H1 (cell line): ENCODE measurements around the gene KCNQ1. TPM values are rescaled to one million over a fixed set of nuclear protein-coding genes. Genes with fewer than 3 reads are reported as not detected.

Experiments used
- CTCF ChIA-PET: fragments of 300-600 bp; sonication (Branson Sonifier 250); formaldehyde crosslinking; loops from one replicate; lab custom pipeline; 2021; ENCODE audit not compliant: partially characterized antibody; lab: Charles Lee
- POLR2A ChIA-PET: fragments of 300-600 bp; sonication (Branson Sonifier 250); formaldehyde crosslinking; loops from one replicate; lab custom pipeline; 2021; ENCODE audit warnings: inconsistent platforms; ENCODE audit not compliant: partially characterized antibody; lab: Charles Lee
- DNase-seq, 2 experiments: peaks; one replicate each; pipeline versions ENCODE4 v3.0.0 to v3.0.0-alpha.2; 2010 to 2022; ENCODE audit warnings: low spot score in 2 of 2, low read depth in 1 of 2, mixed read lengths in 1 of 2
- FAIRE-seq: peaks from 2 replicates; lab custom pipeline; 2011; peaks lifted over from hg19 to GRCh38; lab: Jason Lieb, UNC
- H2AFZ ChIP-seq: 2 replicates; pipeline ENCODE4 v1.8.1; 2012; ENCODE audit warnings: low read length, inconsistent platforms
- H2AK5ac ChIP-seq: 2 replicates; pipeline ENCODE4 v1.6.1; 2013; ENCODE audit warnings: low read depth, low read length
- H2BK120ac ChIP-seq: replicated peaks from 2 replicates; pipeline ENCODE3; 2013; ENCODE audit warnings: low read depth, low read length, inconsistent platforms
- H2BK12ac ChIP-seq: 2 replicates; pipeline ENCODE4 v1.6.1; 2013; ENCODE audit warnings: low read depth, low read length
- H2BK15ac ChIP-seq: 2 replicates; pipeline ENCODE4 v1.6.1; 2013; ENCODE audit warnings: low read length
- H2BK20ac ChIP-seq: 2 replicates; pipeline ENCODE4 v1.6.1; 2013; ENCODE audit warnings: low read length
- H2BK5ac ChIP-seq: 2 replicates; pipeline ENCODE4 v1.6.1; 2013; ENCODE audit warnings: low read depth, low read length
- H3K14ac ChIP-seq: 2 replicates; pipeline ENCODE4 v1.6.1; 2013; ENCODE audit warnings: inconsistent platforms; ENCODE audit not compliant: insufficient read length
- H3K18ac ChIP-seq: 2 replicates; pipeline ENCODE4 v1.6.1; 2013; ENCODE audit warnings: low read length; ENCODE audit errors: extremely low read depth
- H3K23ac ChIP-seq: 2 replicates; pipeline ENCODE4 v1.6.1; 2013; ENCODE audit warnings: inconsistent platforms; ENCODE audit not compliant: insufficient read length
- H3K23me2 ChIP-seq: 2 replicates; pipeline ENCODE4 v1.6.1; 2013; ENCODE audit warnings: low read depth, low read length
- H3K27ac ChIP-seq: 2 replicates; pipeline ENCODE4 v1.6.1; 2011; ENCODE audit warnings: low read depth, low read length, inconsistent platforms
- H3K27me3 ChIP-seq, 4 experiments: replicated peaks in 1 of 4; 1 replicate in 1 of 4; 2 replicates in 3 of 4; pipeline versions ENCODE4 v1.6.1 to v1.8.1; 2011 to 2013; ENCODE audit warnings: low read length in 3 of 4, mild to moderate bottlenecking in 3 of 4, inconsistent platforms in 2 of 4, mixed read lengths in 2 of 4, moderate library complexity in 1 of 4; ENCODE audit not compliant: control insufficient read depth in 3 of 4, insufficient read depth in 3 of 4; ENCODE audit errors: extremely low read depth in 1 of 4
- H3K36me3 ChIP-seq, 4 experiments: 2 replicates each; pipeline versions ENCODE4 v1.6.1 to v1.8.1; 2011 to 2013; ENCODE audit warnings: mild to moderate bottlenecking in 4 of 4, low read length in 3 of 4, moderate library complexity in 2 of 4, control low read depth in 1 of 4, inconsistent platforms in 1 of 4; ENCODE audit not compliant: insufficient read depth in 4 of 4, control insufficient read depth in 2 of 4
- H3K4ac ChIP-seq: replicated peaks from 2 replicates; pipeline ENCODE3; 2013; ENCODE audit warnings: low read length, low read depth, mixed read lengths, inconsistent platforms; ENCODE audit not compliant: insufficient read length
- H3K4me1 ChIP-seq, 4 experiments: replicated peaks in 1 of 4; 1 replicate in 1 of 4; 2 replicates in 3 of 4; pipeline versions ENCODE4 v1.6.1 to v1.8.1; 2011 to 2013; ENCODE audit warnings: low read length in 3 of 4, inconsistent platforms in 2 of 4, mixed read lengths in 1 of 4; ENCODE audit not compliant: insufficient read depth in 4 of 4, control insufficient read depth in 3 of 4
- H3K4me2 ChIP-seq, 2 experiments: 2 replicates each; pipeline versions ENCODE4 v1.6.1 to v1.8.1; 2011 to 2013; ENCODE audit warnings: low read depth in 2 of 2, low read length in 2 of 2, control low read depth in 1 of 2, inconsistent platforms in 1 of 2, mild to moderate bottlenecking in 1 of 2; ENCODE audit not compliant: insufficient read depth in 1 of 2
- H3K4me3 ChIP-seq, 4 experiments: fragments of 200-600, 300-600 bp in 1 of 4; sonication (generic), shearing (Covaris generic), sonication (Bioruptor Twin) in 1 of 4; 2 replicates each; pipeline versions ENCODE4 v1.5.1 to v1.8.1; 2011 to 2016; ENCODE audit warnings: low read length in 4 of 4, low read depth in 3 of 4, control low read depth in 2 of 4, inconsistent platforms in 2 of 4, mild to moderate bottlenecking in 2 of 4, mixed read lengths in 1 of 4, moderate library complexity in 1 of 4; ENCODE audit not compliant: insufficient read depth in 2 of 4; ENCODE audit errors: extremely low read depth in 1 of 4
- H3K56ac ChIP-seq: replicated peaks from 2 replicates; pipeline ENCODE3; 2013; ENCODE audit warnings: low read depth, mild to moderate bottlenecking, mixed read lengths, low read length, inconsistent platforms; ENCODE audit not compliant: insufficient read length
- H3K79me1 ChIP-seq: 2 replicates; pipeline ENCODE4 v1.6.1; 2013; ENCODE audit warnings: low read depth, low read length, control low read depth
- H3K79me2 ChIP-seq, 2 experiments: 2 replicates each; pipeline versions ENCODE4 v1.6.1 to v1.8.1; 2012 to 2013; ENCODE audit warnings: low read length in 2 of 2, mild to moderate bottlenecking in 2 of 2, inconsistent platforms in 1 of 2; ENCODE audit not compliant: insufficient read depth in 2 of 2, control insufficient read depth in 1 of 2
- H3K9ac ChIP-seq, 4 experiments: replicated peaks in 1 of 4; 1 replicate in 1 of 4; 2 replicates in 3 of 4; pipeline versions ENCODE4 v1.6.1 to v1.8.1; 2011 to 2013; ENCODE audit warnings: low read depth in 3 of 4, low read length in 3 of 4, control low read depth in 2 of 4, mild to moderate bottlenecking in 2 of 4, moderate library complexity in 2 of 4, inconsistent platforms in 1 of 4; ENCODE audit errors: extremely low read depth in 1 of 4
- H3K9me3 ChIP-seq, 2 experiments: 2 replicates each; pipeline versions ENCODE4 v1.6.1 to v1.8.1; 2012 to 2013; ENCODE audit warnings: mild to moderate bottlenecking in 2 of 2, moderate library complexity in 2 of 2, control low read depth in 1 of 2, inconsistent platforms in 1 of 2, low read depth in 1 of 2, low read length in 1 of 2, mixed read lengths in 1 of 2; ENCODE audit not compliant: insufficient read depth in 2 of 2
- H4K20me1 ChIP-seq, 2 experiments: replicated peaks in 1 of 2; 2 replicates each; pipeline versions ENCODE3 to v1.8.1; 2011 to 2013; ENCODE audit warnings: inconsistent platforms in 2 of 2, low read length in 2 of 2, mild to moderate bottlenecking in 1 of 2; ENCODE audit not compliant: insufficient read depth in 2 of 2, control insufficient read depth in 1 of 2
- H4K5ac ChIP-seq: 2 replicates; pipeline ENCODE4 v1.6.1; 2013; ENCODE audit warnings: low read length, low read depth, mixed read lengths, inconsistent platforms; ENCODE audit not compliant: insufficient read length
- H4K8ac ChIP-seq: 2 replicates; pipeline ENCODE4 v1.8.0; 2013; ENCODE audit warnings: mild to moderate bottlenecking, moderate library complexity, low read length, inconsistent platforms; ENCODE audit not compliant: insufficient read depth; ENCODE audit errors: extremely low read depth
- H4K91ac ChIP-seq: replicated peaks from 2 replicates; pipeline ENCODE3; 2013; ENCODE audit warnings: low read length, mixed read lengths, inconsistent platforms; ENCODE audit not compliant: insufficient read length
- ASH2L ChIP-seq: fragments of 200-600, 300-600 bp; sonication (generic); IDR thresholded peaks from one replicate; pipeline ENCODE4 v1.7.1; 2017; ENCODE audit warnings: low read length
- CHD2 ChIP-seq: IDR thresholded peaks from 2 replicates; pipeline ENCODE4 v1.6.1; 2012; ENCODE audit warnings: low read length, improper control_type of control experiment
- CREB1 ChIP-seq: IDR thresholded peaks from 2 replicates; pipeline ENCODE4 v1.6.1; 2012; ENCODE audit warnings: inconsistent platforms
- GTF2F1 ChIP-seq: IDR thresholded peaks from 2 replicates; pipeline ENCODE4 v1.6.1; 2012; ENCODE audit warnings: low read depth, low read length, improper control_type of control experiment, borderline replicate concordance
- MAFK ChIP-seq: IDR thresholded peaks from 2 replicates; pipeline ENCODE4 v1.6.1; 2012; ENCODE audit warnings: low read depth, mild to moderate bottlenecking, improper control_type of control experiment, low read length
- NANOG ChIP-seq: IDR thresholded peaks from 2 replicates; pipeline ENCODE4 v1.6.1; 2011; ENCODE audit warnings: low read length, low read depth, mild to moderate bottlenecking, inconsistent platforms; ENCODE audit not compliant: insufficient read depth, poor library complexity, severe bottlenecking
- RBBP5 ChIP-seq: IDR thresholded peaks from 2 replicates; pipeline ENCODE4 v1.7.1; 2012; ENCODE audit warnings: low read depth, mild to moderate bottlenecking, inconsistent platforms, low read length, moderate library complexity, borderline replicate concordance
- SUZ12 ChIP-seq: fragments of 200-600 bp; sonication (generic); IDR thresholded peaks from 2 replicates; pipeline ENCODE4 v1.6.1; 2012; ENCODE audit warnings: mild to moderate bottlenecking, inconsistent platforms, low read length, moderate library complexity, mixed read lengths
- WGBS, 2 experiments: shearing (Covaris generic) in 1 of 2; methylation state at CpG; one replicate each; pipeline versions ENCODE4 v1.1.6 to v1.1.7; 2013 to 2015; ENCODE audit warnings: low lambda C conversion rate in 2 of 2, mixed read lengths in 2 of 2, inconsistent platforms in 1 of 2, low coverage in 1 of 2, missing lambda C conversion rate in 1 of 2; ENCODE audit not compliant: insufficient replicate concordance in 2 of 2, insufficient coverage in 1 of 2, insufficient read length in 1 of 2; ENCODE audit errors: extremely low coverage in 1 of 2, missing lambda C conversion rate in 1 of 2; 5-methylcytosine and 5-hydroxymethylcytosine counted together
- polyA plus RNA-seq, 7 experiments: library from polyadenylated mRNA; depleted of rRNA in 3 of 7; stranded (reverse) in 5 of 7; unstranded in 2 of 7; fragments of >200 nt in 5 of 7; fragments of 200-250 nt in 2 of 7; gene quantifications; 1 replicate in 5 of 7; 2 replicates in 1 of 7; 4 replicates in 1 of 7; pipeline versions ENCODE4 v1.2.1 to v1.2.3, GENCODE V29; 2011 to 2013; ENCODE audit warnings: missing spikeins in 2 of 7, mixed read lengths in 2 of 7
- total RNA-seq: library from RNA; stranded (reverse); fragmentation: NEBNext Ultra II Directional; extraction: Animal tissue kit (Norgen Biotek cat#: 25700); gene quantifications from 2 replicates; pipeline ENCODE4 v1.2.1, GENCODE V29; 2021
- TF ChIP-seq, protein P1 (sequence below): IDR thresholded peaks from 2 replicates; pipeline ENCODE4 v1.6.1; 2012; ENCODE audit warnings: inconsistent platforms
- TF ChIP-seq, protein P2 (sequence below): IDR thresholded peaks from 2 replicates; pipeline ENCODE4 v1.6.1; 2011; ENCODE audit warnings: low read depth, mild to moderate bottlenecking, low read length; ENCODE audit not compliant: insufficient read depth

Gene KCNQ1
- total and polyA plus RNA-seq, 2 of the 8 experiments (the other 6 are each of a cell fraction or from before 2014, with no cell fraction given) = 1.9 to 2.0 TPM

DNA sequence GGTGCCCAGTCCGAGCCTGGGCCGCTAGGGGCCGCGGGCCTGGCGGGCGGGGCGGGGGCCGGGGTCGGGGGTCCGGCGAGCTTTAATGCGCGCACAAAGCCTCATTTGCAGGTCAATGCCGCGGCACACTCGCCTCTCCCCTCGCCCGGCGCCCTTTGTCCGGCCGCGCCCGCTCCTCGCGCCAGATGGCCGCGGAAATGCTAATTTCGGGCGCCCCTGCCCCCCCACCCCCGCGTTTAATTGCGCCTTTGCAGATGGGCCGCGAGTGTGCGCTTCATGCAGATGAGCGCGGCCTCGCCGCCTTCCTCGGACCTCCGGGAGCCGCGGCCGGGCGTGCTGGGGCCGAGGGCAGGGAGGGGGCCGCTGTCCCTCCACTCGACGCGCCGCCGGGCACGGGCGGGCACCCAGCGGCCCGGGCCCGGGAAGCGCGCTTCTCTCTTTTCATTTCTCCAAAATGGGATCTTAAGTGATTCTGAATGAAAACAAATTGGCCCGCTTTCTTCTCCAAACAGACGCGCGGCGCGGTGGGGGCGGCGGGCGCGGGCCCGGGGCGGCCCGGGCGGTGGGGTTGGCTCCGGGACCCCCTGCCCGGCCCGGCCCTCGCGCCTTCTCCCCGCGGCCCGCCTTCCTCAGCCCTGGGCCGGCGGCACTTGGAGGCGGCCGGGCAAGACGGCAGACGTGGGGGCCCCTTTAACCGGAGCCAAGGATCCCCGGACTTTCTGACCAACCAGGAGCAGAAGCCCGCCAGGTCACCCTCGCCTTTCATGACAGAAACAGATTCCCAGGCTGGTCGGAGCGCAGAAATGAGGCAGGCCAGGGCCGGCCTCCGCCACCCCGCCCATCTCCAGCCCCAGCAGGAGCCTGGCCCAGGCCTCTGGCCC, 417.8 kb downstream of the KCNQ1 start:
- Histone ChIP-seq H2BK15ac (no peak overlapping the region), H4K20me1 (no peaks in the 10 kb centered on the region), H2BK20ac (no peak overlapping the region), H3K14ac (no peak overlapping the region), H2BK12ac (no peak overlapping the region), H3K56ac (peak overlapping the region; percentile 33), H3K4ac (no peak overlapping the region), H4K5ac (peak overlapping the region; percentile 35), H3K4me3 (peak overlapping the region in 2 of 4 experiments; percentile 10 to 54; a peak in 3 of 8 replicates), H2AFZ (no peak overlapping the region), H4K8ac (peak overlapping the region; percentile 94; the same call in 1 of the 2 replicates), H3K36me3 (no peaks in the 10 kb centered on the region), H3K4me2 (peak overlapping the region; percentile 43 to 74), H2AK5ac (no peak overlapping the region), H3K9ac (no peak overlapping the region), H3K79me1 (no peaks in the 10 kb centered on the region), H3K23me2 (peaks cover 4% of the 10 kb centered on the region; the same call in 1 of the 2 replicates), H3K4me1 (peaks cover 0 to 30% (median 17%) of the 10 kb centered on the region in 4 experiments; a peak in 6 of 7 replicates), H2BK120ac (no peak overlapping the region), H3K18ac (peak overlapping the region; percentile 87; the same call in 1 of the 2 replicates), H4K91ac (peak overlapping the region; percentile 61), H3K79me2 (no peaks in the 10 kb centered on the region), H3K27me3 (peaks cover 22 to 75% (median 65%) of the 10 kb centered on the region in 4 experiments), H3K23ac (no peak overlapping the region), H2BK5ac (peak overlapping the region; percentile 39; the same call in 1 of the 2 replicates), H3K27ac (peak overlapping the region; percentile 24; the same call in 1 of the 2 replicates), H3K9me3 (peaks cover 8 to 10% of the 10 kb centered on the region in 2 experiments; a peak in 2 of 4 replicates)
- DNase-seq (no peak), FAIRE-seq (no peak)
- ChIA-PET POLR2A (interaction anchor here (0.7 to 1.6 kb wide), 4 partner anchors 19 to 28 kb away, joined by 3 to 8 read pairs (median 3); partner anchors contain the start of gene CDKN1C), CTCF (interaction anchor here (1.2 to 2.5 kb wide), 4 partner anchors 16 to 144 kb away, joined by 3 to 17 read pairs (median 6); no protein-coding TSS in a partner anchor)
- WGBS, 2 experiments = 0% methylated on average over 23 of the region's 96 CpGs; no CpG with 5 or more reads in 1 of the 2 experiments
- TF ChIP-seq ASH2L (no peak), MAFK (no peak), CREB1 (peak; percentile 16; the same call in 1 of the 2 replicates), GTF2F1 (no peak), SUZ12 (peak; percentile 33; the same call in 1 of the 2 replicates), RBBP5 (peak; percentile 71; the same call in 1 of the 2 replicates), NANOG (no peak), CHD2 (no peak)
- TF ChIP-seq, protein P1, sequence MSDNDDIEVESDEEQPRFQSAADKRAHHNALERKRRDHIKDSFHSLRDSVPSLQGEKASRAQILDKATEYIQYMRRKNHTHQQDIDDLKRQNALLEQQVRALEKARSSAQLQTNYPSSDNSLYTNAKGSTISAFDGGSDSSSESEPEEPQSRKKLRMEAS = peak; percentile 67
- TF ChIP-seq, protein P2, sequence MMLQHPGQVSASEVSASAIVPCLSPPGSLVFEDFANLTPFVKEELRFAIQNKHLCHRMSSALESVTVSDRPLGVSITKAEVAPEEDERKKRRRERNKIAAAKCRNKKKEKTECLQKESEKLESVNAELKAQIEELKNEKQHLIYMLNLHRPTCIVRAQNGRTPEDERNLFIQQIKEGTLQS = no peak
